ENCODE data around the gene MORN3. TPM values are rescaled to one million over a fixed set of nuclear protein-coding genes. Genes with fewer than 3 reads are reported as not detected.

Gene MORN3
- polyA plus RNA-seq, 1 donor (not counting 4 experiments of a cell fraction or from before 2014, with no cell fraction given), result 0.30 TPM

- peaks cover 3% of the 10 kb centered on the region for H3K4me1 ChIP-seq (ENCODE audit: control insufficient read depth, extremely low read depth, insufficient read depth, low read length)
- dilution Hi-C loops (cut with MboI; ENCODE audit: extremely low pct_ligation_motif_present, low sequenced_read_pairs), result no loop called here
- no peak for DNase-seq (ENCODE audit: low read depth, low spot score)
Observed at GRCh38 chr12:121651320-121651719, 18.1 kb downstream of the MORN3 start.

GRCh38 chr12:121649819-121650353 is 19.6 kb downstream of the MORN3 start:
- dilution Hi-C loops (cut with MboI; ENCODE audit: extremely low pct_ligation_motif_present, low sequenced_read_pairs), result no loop called here
- no peak overlapping the region for H3K27ac ChIP-seq (ENCODE audit: control insufficient read depth, insufficient read depth, low read length)
- H3K4me1 ChIP-seq (ENCODE audit: control insufficient read depth, extremely low read depth, insufficient read depth, low read length), result peaks cover 3% of the 10 kb centered on the region
- no peak for DNase-seq (ENCODE audit: low read depth, low spot score)
- no peak for FAIRE-seq
- TF ChIP-seq EZH2 (IDR thresholded peaks at IDR 0.05; ENCODE audit: low read length), result no peak
- TF ChIP-seq CTCF (optimal IDR thresholded peaks at IDR 0.05 in 1 of 3, IDR thresholded peaks at IDR 0.05 in 1 of 3, conservative IDR thresholded peaks at IDR 0.05 in 1 of 3; ENCODE audit: extremely low read depth in 1 of 3, insufficient read depth in 2 of 3, low read length in 3 of 3), result no peak
- no peaks in the 10 kb centered on the region for H3K79me2 ChIP-seq (ENCODE audit: control insufficient read depth, insufficient read depth, low read length)
- no peak overlapping the region for H3K4me2 ChIP-seq (ENCODE audit: control insufficient read depth, extremely low read depth, insufficient read depth, low read depth, low read length)
- no peaks in the 10 kb centered on the region for H3K9me1 ChIP-seq (ENCODE audit: control insufficient read depth, extremely low read depth, insufficient read depth, low read length)
- H2AFZ ChIP-seq (ENCODE audit: control insufficient read depth, low read length), result no peak overlapping the region
- no peaks in the 10 kb centered on the region for H3K36me3 ChIP-seq (ENCODE audit: control insufficient read depth in 2 of 2, extremely low read depth in 1 of 2, insufficient read depth in 2 of 2, low read length in 2 of 2)
- no peaks in the 10 kb centered on the region for H4K20me1 ChIP-seq (ENCODE audit: control insufficient read depth, extremely low read depth, insufficient read depth, low read length)
- H3K27me3 ChIP-seq (ENCODE audit: control insufficient read depth, extremely low read depth, insufficient read depth, low read length), result no peaks in the 10 kb centered on the region
- no peaks in the 10 kb centered on the region for H3K9me3 ChIP-seq (ENCODE audit: control insufficient read depth, low read depth, low read length)
- no peak overlapping the region for H3K4me3 ChIP-seq (ENCODE audit: control insufficient read depth in 2 of 3, extremely low read depth in 1 of 3, insufficient read depth in 2 of 3, low read depth in 1 of 3, low read length in 3 of 3)
- H3K9ac ChIP-seq (ENCODE audit: control insufficient read depth, extremely low read depth, insufficient read depth, low read length), result no peak overlapping the region

More at GRCh38 chr12:121651320-121651719, 18.1 kb downstream of the MORN3 start:
- no peak for TF ChIP-seq EZH2 (IDR thresholded peaks at IDR 0.05; ENCODE audit: low read length)
- TF ChIP-seq CTCF (optimal IDR thresholded peaks at IDR 0.05 in 1 of 3, IDR thresholded peaks at IDR 0.05 in 1 of 3, conservative IDR thresholded peaks at IDR 0.05 in 1 of 3; ENCODE audit: extremely low read depth in 1 of 3, insufficient read depth in 2 of 3, low read length in 3 of 3), result no peak
- Histone ChIP-seq H2AFZ (ENCODE audit: control insufficient read depth, low read length) (no peak overlapping the region), H3K9me3 (ENCODE audit: control insufficient read depth, low read depth, low read length) (no peaks in the 10 kb centered on the region), H3K9ac (ENCODE audit: control insufficient read depth, extremely low read depth, insufficient read depth, low read length) (no peak overlapping the region), H3K36me3 (ENCODE audit: control insufficient read depth in 2 of 2, extremely low read depth in 1 of 2, insufficient read depth in 2 of 2, low read length in 2 of 2) (no peaks in the 10 kb centered on the region), H4K20me1 (ENCODE audit: control insufficient read depth, extremely low read depth, insufficient read depth, low read length) (no peaks in the 10 kb centered on the region), H3K4me3 (ENCODE audit: control insufficient read depth in 2 of 3, extremely low read depth in 1 of 3, insufficient read depth in 2 of 3, low read depth in 1 of 3, low read length in 3 of 3) (no peak overlapping the region), H3K79me2 (ENCODE audit: control insufficient read depth, insufficient read depth, low read length) (no peaks in the 10 kb centered on the region), H3K4me2 (ENCODE audit: control insufficient read depth, extremely low read depth, insufficient read depth, low read depth, low read length) (no peak overlapping the region), H3K27me3 (ENCODE audit: control insufficient read depth, extremely low read depth, insufficient read depth, low read length) (no peaks in the 10 kb centered on the region), H3K9me1 (ENCODE audit: control insufficient read depth, extremely low read depth, insufficient read depth, low read length) (no peaks in the 10 kb centered on the region), H3K27ac (ENCODE audit: control insufficient read depth, insufficient read depth, low read length) (no peak overlapping the region)
- no peak for FAIRE-seq

All from keratinocyte (primary cell).